Measurements from ENCODE around the gene LDAF1.

DNA sequence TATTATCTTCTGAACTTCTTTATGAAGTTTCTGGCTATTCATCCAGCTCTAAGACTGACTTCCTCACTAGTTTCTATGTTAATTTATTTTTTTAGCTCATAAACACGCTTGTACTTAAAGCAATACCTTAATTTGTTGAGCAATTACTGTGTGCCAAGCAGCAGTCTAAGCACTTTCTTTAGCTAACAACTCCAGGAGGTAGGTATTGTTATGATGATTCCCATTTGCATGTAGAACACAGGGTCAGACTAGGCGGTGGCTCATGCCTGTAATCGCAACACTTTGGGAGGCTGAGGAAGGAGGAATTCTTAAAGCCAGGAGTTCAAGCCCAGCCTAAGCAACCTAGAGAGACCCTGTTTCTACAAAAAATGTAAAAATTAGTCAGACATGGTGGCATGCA, 27.7 kb upstream of the LDAF1 start:
- TF ChIP-seq POLR2AphosphoS5 (IDR thresholded peaks at IDR 0.05; ENCODE audit: low read depth, low read length), result no peak
- no peak for TF ChIP-seq POLR2A (IDR thresholded peaks at IDR 0.05; ENCODE audit: low read depth, low read length)
- no peak for TF ChIP-seq TAF1 (IDR thresholded peaks at IDR 0.05; ENCODE audit: borderline replicate concordance, low read depth, low read length)
